ENCODE data around the gene BICDL2.

- no peak for TF ChIP-seq TAF1 (IDR thresholded peaks at IDR 0.05; ENCODE audit: borderline replicate concordance, insufficient read depth, low read length)
- TF ChIP-seq SIN3A (IDR thresholded peaks at IDR 0.05; ENCODE audit: borderline replicate concordance, insufficient read depth, low read length), result no peak
Observed at GRCh38 chr16:3075523-3075915, 38.8 kb upstream of the BICDL2 start.

Measured in PFSK-1 (cell line).